NT2/D1 (cell line): ENCODE measurements around the gene SPANXN3.

Source experiments
- DNase-seq: peaks from one replicate; pipeline ENCODE4 v3.0.0-alpha.2; 2011; ENCODE audit warnings: low read depth, low spot score
- H3K27me3 ChIP-seq: 2 replicates; pipeline ENCODE4 v1.6.0; 2011; ENCODE audit warnings: mild to moderate bottlenecking; ENCODE audit not compliant: insufficient read length, insufficient read depth
- H3K36me3 ChIP-seq: 2 replicates; pipeline ENCODE4 v1.6.1; 2011; ENCODE audit warnings: mild to moderate bottlenecking, low read length, mixed read lengths; ENCODE audit not compliant: insufficient read depth, insufficient read length
- H3K4me1 ChIP-seq: 2 replicates; pipeline ENCODE4 v1.5.1; 2011; ENCODE audit not compliant: insufficient read depth, insufficient read length
- H3K4me3 ChIP-seq: 2 replicates; pipeline ENCODE4 v1.5.1; 2011; ENCODE audit warnings: low read depth; ENCODE audit not compliant: insufficient read length
- H3K9ac ChIP-seq: 2 replicates; pipeline ENCODE4 v1.6.0; 2011; ENCODE audit warnings: low read depth; ENCODE audit not compliant: insufficient read length
- H3K9me3 ChIP-seq: 2 replicates; pipeline ENCODE4 v1.5.1; 2011; ENCODE audit warnings: mild to moderate bottlenecking, low read length; ENCODE audit not compliant: insufficient read depth
- SUZ12 ChIP-seq: IDR thresholded peaks from 2 replicates; pipeline ENCODE4 v1.6.1; 2011; ENCODE audit not compliant: insufficient read length, insufficient read depth; ENCODE audit errors: extremely low read depth
- YY1 ChIP-seq: IDR thresholded peaks from 2 replicates; pipeline ENCODE4 v1.6.1; 2011; ENCODE audit not compliant: insufficient read length, insufficient read depth
- ZNF274 ChIP-seq: IDR thresholded peaks from 2 replicates; pipeline ENCODE4 v1.6.1; 2011; ENCODE audit warnings: mild to moderate bottlenecking, low read depth, low read length

Gene SPANXN3

DNA sequence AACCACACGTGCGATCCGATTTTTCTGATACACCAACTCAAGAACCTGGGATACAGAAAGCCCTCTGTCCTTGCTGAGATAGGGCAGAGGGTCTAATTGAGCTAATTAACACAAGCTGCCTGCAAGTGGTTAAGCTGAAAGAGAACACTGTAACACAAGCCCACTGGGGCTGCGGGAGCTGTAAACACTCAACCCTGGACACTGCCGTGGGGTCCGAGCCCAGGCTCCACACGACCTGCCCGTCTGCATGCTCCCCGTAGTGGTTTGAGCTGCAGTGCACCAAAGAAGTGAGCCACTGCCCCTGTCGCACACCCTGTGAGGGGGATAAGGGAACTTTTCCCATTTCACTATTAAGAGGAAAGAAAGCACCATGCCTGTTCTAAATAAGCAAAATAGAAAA is 54.6 kb downstream of the SPANXN3 start:
- H3K27me3 ChIP-seq = no peaks in the 10 kb centered on the region

DNA sequence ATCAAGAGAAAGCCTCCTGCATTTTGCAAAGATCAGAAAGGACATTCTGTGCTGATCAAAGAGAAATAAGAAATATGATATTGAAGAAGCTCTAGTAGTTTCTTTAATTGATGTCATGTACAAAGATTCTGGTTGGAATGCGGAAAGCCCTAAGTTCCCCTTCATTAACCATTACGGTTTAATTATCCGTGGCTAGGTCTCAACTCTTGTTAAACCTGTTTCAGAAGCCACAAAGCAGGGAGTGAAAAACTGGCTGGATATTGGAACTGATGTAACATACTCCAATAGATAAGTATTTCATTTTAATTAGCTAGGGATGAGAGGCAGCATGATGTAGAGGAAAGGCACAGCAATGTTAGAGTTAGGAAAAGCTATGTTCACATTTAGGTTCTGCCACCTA is 55.7 kb downstream of the SPANXN3 start:
- H3K9me3 ChIP-seq = no peaks in the 10 kb centered on the region
- no peaks in the 10 kb centered on the region for H3K4me1 ChIP-seq
- DNase-seq = no peak
- no peak overlapping the region for H3K9ac ChIP-seq
- no peaks in the 10 kb centered on the region for H3K27me3 ChIP-seq
- H3K4me3 ChIP-seq = no peak overlapping the region
- TF ChIP-seq YY1 (no peak), ZNF274 (no peak), SUZ12 (no peak)
- no peaks in the 10 kb centered on the region for H3K36me3 ChIP-seq

More for the DNA sequence above, 54.6 kb downstream of the SPANXN3 start:
- H3K4me1 ChIP-seq = no peaks in the 10 kb centered on the region
- no peaks in the 10 kb centered on the region for H3K36me3 ChIP-seq
- H3K9ac ChIP-seq = no peak overlapping the region
- H3K9me3 ChIP-seq = no peaks in the 10 kb centered on the region
- TF ChIP-seq ZNF274 = no peak
- no peak for TF ChIP-seq YY1
- no peak for TF ChIP-seq SUZ12
- no peak for DNase-seq
- no peak overlapping the region for H3K4me3 ChIP-seq
